Measurements from ENCODE around the gene TESK1. TPM values are rescaled to one million over a fixed set of nuclear protein-coding genes. Genes with fewer than 3 reads are reported as not detected.
A peak's percentile ranks its signal among the peaks of the same experiment; 100 is the strongest.

The TESK1 gene
- 10 to 100 TPM in 1 of 6 donors, 1 to 10 TPM in 5; 3.0 to 18.8 (median 6.8) TPM for polyA plus RNA-seq (ENCODE audit: low read depth in 6 of 6)

GRCh38 chr9:35604578-35605350 is at the start of gene TESK1:
TSS of gene TESK1 (plus strand) at chr9:35605262. CDS start at chr9:35605620, 358 bp downstream.
- Mint-ChIP-seq H3K9me3 (no peaks in the 10 kb centered on the region), H3K27me3 (no peaks in the 10 kb centered on the region), H3K4me3 (peak within 1 kb of the TSS; percentile 91 to 100 (median 98)), H3K27ac (peak within 1 kb of the TSS; percentile 96 to 100 (median 99)), H3K4me1 (peaks cover 35 to 53% (median 42%) of the 10 kb centered on the region in 3 donors), H3K36me3 (no peaks in the 10 kb centered on the region)
- peak; percentile 82 for DNase-seq
- peak; percentile 32 to 39 for ATAC-seq (ENCODE audit: low read depth in 2 of 2)

GRCh38 chr9:35555881-35556280 is 49.2 kb upstream of the TESK1 start:
- DNase-seq, result no peak
- Mint-ChIP-seq H3K27ac (no peak overlapping the region), H3K27me3 (no peaks in the 10 kb centered on the region), H3K9me3 (no peaks in the 10 kb centered on the region), H3K4me1 (peaks cover 0 to 8% (median 0%) of the 10 kb centered on the region in 3 donors), H3K4me3 (no peak overlapping the region), H3K36me3 (no peaks in the 10 kb centered on the region)
- ATAC-seq (ENCODE audit: low read depth in 2 of 2), result no peak

- Mint-ChIP-seq H3K9me3 (no peaks in the 10 kb centered on the region), H3K27me3 (no peaks in the 10 kb centered on the region), H3K36me3 (no peaks in the 10 kb centered on the region), H3K27ac (peak overlapping the region in 1 of 6 donors; percentile 81), H3K4me1 (peaks cover 0 to 8% (median 0%) of the 10 kb centered on the region in 3 donors), H3K4me3 (no peak overlapping the region)
- DNase-seq (no peak), ATAC-seq (ENCODE audit: low read depth in 2 of 2) (no peak)
Measured at GRCh38 chr9:35556776-35557175, 48.3 kb upstream of the TESK1 start.

- no peaks in the 10 kb centered on the region for H3K36me3 Mint-ChIP-seq
- no peak for ATAC-seq (ENCODE audit: low read depth in 2 of 2)
- H3K27me3 Mint-ChIP-seq, result no peaks in the 10 kb centered on the region
- H3K9me3 Mint-ChIP-seq, result no peaks in the 10 kb centered on the region
- H3K27ac Mint-ChIP-seq, result peak overlapping the region in 2 of 6 donors; percentile 19 to 81
- DNase-seq, result no peak
- H3K4me1 Mint-ChIP-seq, result peaks cover 0 to 8% (median 0%) of the 10 kb centered on the region in 3 donors
- H3K4me3 Mint-ChIP-seq, result no peak overlapping the region
Measured at GRCh38 chr9:35557320-35557719, 47.7 kb upstream of the TESK1 start.

GRCh38 chr9:35558185-35558584 is 46.9 kb upstream of the TESK1 start:
- H3K27me3 Mint-ChIP-seq, result no peaks in the 10 kb centered on the region
- no peaks in the 10 kb centered on the region for H3K36me3 Mint-ChIP-seq
- no peak for DNase-seq
- no peak overlapping the region for H3K27ac Mint-ChIP-seq
- no peak for ATAC-seq (ENCODE audit: low read depth in 2 of 2)
- H3K9me3 Mint-ChIP-seq, result no peaks in the 10 kb centered on the region
- H3K4me1 Mint-ChIP-seq, result peaks cover 0 to 8% (median 4%) of the 10 kb centered on the region in 3 donors
- no peak overlapping the region for H3K4me3 Mint-ChIP-seq

- no peak for DNase-seq
- Mint-ChIP-seq H3K4me3 (no peak overlapping the region), H3K36me3 (peaks cover 0 to 9% of the 10 kb centered on the region in 2 donors), H3K9me3 (no peaks in the 10 kb centered on the region), H3K27me3 (no peaks in the 10 kb centered on the region), H3K4me1 (peaks cover 8 to 13% (median 12%) of the 10 kb centered on the region in 3 donors), H3K27ac (no peak overlapping the region)
- no peak for ATAC-seq (ENCODE audit: low read depth in 2 of 2)
Measured at GRCh38 chr9:35559792-35560530, 45.1 kb upstream of the TESK1 start.

GRCh38 chr9:35560625-35561337 is 44.3 kb upstream of the TESK1 start:
- DNase-seq (no peak), ATAC-seq (ENCODE audit: low read depth in 2 of 2) (no peak)
- H3K4me3 Mint-ChIP-seq, result no peak overlapping the region
- H3K4me1 Mint-ChIP-seq, result peaks cover 8 to 13% (median 12%) of the 10 kb centered on the region in 3 donors
- H3K36me3 Mint-ChIP-seq, result peaks cover 0 to 9% of the 10 kb centered on the region in 2 donors
- H3K27ac Mint-ChIP-seq, result no peak overlapping the region
- H3K9me3 Mint-ChIP-seq, result no peaks in the 10 kb centered on the region
- no peaks in the 10 kb centered on the region for H3K27me3 Mint-ChIP-seq

GRCh38 chr9:35561468-35562261 is 43.4 kb upstream of the TESK1 start:
- Mint-ChIP-seq H3K27ac (peak overlapping the region in 1 of 6 donors; percentile 39), H3K27me3 (no peaks in the 10 kb centered on the region), H3K36me3 (peaks cover 0 to 9% of the 10 kb centered on the region in 2 donors), H3K4me1 (peaks cover 11 to 13% (median 12%) of the 10 kb centered on the region in 3 donors), H3K4me3 (no peak overlapping the region), H3K9me3 (no peaks in the 10 kb centered on the region)
- DNase-seq, result no peak
- no peak for ATAC-seq (ENCODE audit: low read depth in 2 of 2)

GRCh38 chr9:35562895-35563780 is 41.9 kb upstream of the TESK1 start:
- Mint-ChIP-seq H3K9me3 (no peaks in the 10 kb centered on the region), H3K4me1 (peaks cover 11 to 13% (median 12%) of the 10 kb centered on the region in 3 donors), H3K27me3 (no peaks in the 10 kb centered on the region), H3K27ac (peak overlapping the region in 2 of 6 donors; percentile 47 to 96), H3K36me3 (peaks cover 0 to 9% of the 10 kb centered on the region in 2 donors), H3K4me3 (no peak overlapping the region)
- ATAC-seq (ENCODE audit: low read depth in 2 of 2) (no peak), DNase-seq (no peak)

- H3K4me1 Mint-ChIP-seq, result peaks cover 10 to 13% (median 12%) of the 10 kb centered on the region in 3 donors
- DNase-seq, result no peak
- no peaks in the 10 kb centered on the region for H3K27me3 Mint-ChIP-seq
- no peaks in the 10 kb centered on the region for H3K9me3 Mint-ChIP-seq
- H3K27ac Mint-ChIP-seq, result peak overlapping the region in 1 of 6 donors; percentile 96
- H3K4me3 Mint-ChIP-seq, result no peak overlapping the region
- H3K36me3 Mint-ChIP-seq, result peaks cover 0 to 9% of the 10 kb centered on the region in 2 donors
- ATAC-seq (ENCODE audit: low read depth in 2 of 2), result no peak
Measured at GRCh38 chr9:35563791-35564197, 41.3 kb upstream of the TESK1 start.

GRCh38 chr9:35564658-35565061 is 40.4 kb upstream of the TESK1 start:
- peaks cover 0 to 9% of the 10 kb centered on the region in 2 donors for H3K36me3 Mint-ChIP-seq
- ATAC-seq (ENCODE audit: low read depth in 2 of 2), result no peak
- DNase-seq, result no peak
- H3K27me3 Mint-ChIP-seq, result no peaks in the 10 kb centered on the region
- no peak overlapping the region for H3K4me3 Mint-ChIP-seq
- H3K4me1 Mint-ChIP-seq, result peaks cover 8 to 21% (median 20%) of the 10 kb centered on the region in 3 donors
- H3K27ac Mint-ChIP-seq, result no peak overlapping the region
- H3K9me3 Mint-ChIP-seq, result no peaks in the 10 kb centered on the region

GRCh38 chr9:35566417-35566816 is 38.6 kb upstream of the TESK1 start:
- ATAC-seq (ENCODE audit: low read depth in 2 of 2), result no peak
- Mint-ChIP-seq H3K4me3 (peak overlapping the region in 1 of 8 donors; percentile 7), H3K9me3 (no peaks in the 10 kb centered on the region), H3K27ac (peak overlapping the region in 1 of 6 donors; percentile 56), H3K4me1 (peaks cover 24 to 33% (median 32%) of the 10 kb centered on the region in 3 donors), H3K36me3 (peaks cover 0 to 9% of the 10 kb centered on the region in 2 donors), H3K27me3 (no peaks in the 10 kb centered on the region)
- no peak for DNase-seq
